A549 (cell line): ENCODE data around the gene PPME1.

Experiments used
- CTCF ChIP-seq: fragments of >200 bp; sonication (Bioruptor Twin); formaldehyde crosslinking; IDR thresholded peaks from 3 replicates; pipeline ENCODE4 v1.5.1; 2016
- JUNB ChIP-seq: fragments of >200 bp; sonication (Bioruptor Twin); formaldehyde crosslinking; IDR thresholded peaks from 2 replicates; pipeline ENCODE4 v1.6.1; 2016
- NFE2L2 ChIP-seq: fragments of 150-350 bp; conservative IDR thresholded peaks from 2 replicates; pipeline ENCODE4 v1.6.1; 2014; ENCODE audit warnings: low read length
- POLR2A ChIP-seq: IDR thresholded peaks from 2 replicates; pipeline ENCODE4 v1.6.1; 2012; ENCODE audit warnings: mild to moderate bottlenecking, low read length
- RARB ChIP-seq: fragments of 250-450 bp; sonication (Bioruptor Pico); IDR thresholded peaks from 2 replicates; pipeline ENCODE4 v1.8.0; 2021; ENCODE audit warnings: mild to moderate bottlenecking, moderate library complexity
- RNF2 ChIP-seq: fragments of 200-600 bp; sonication (generic); IDR thresholded peaks from 2 replicates; pipeline ENCODE4 v1.6.1; 2016; ENCODE audit warnings: low read depth, mild to moderate bottlenecking, antibody characterized with exemption, moderate library complexity, borderline replicate concordance
- TF ChIP-seq, protein P1 (sequence below): fragments of >200 bp; sonication (Bioruptor Twin); formaldehyde crosslinking; IDR thresholded peaks from 3 replicates; pipeline ENCODE4 v1.6.1; 2016
- TF ChIP-seq, protein P2 (sequence below): IDR thresholded peaks from 2 replicates; pipeline ENCODE4 v1.6.1; 2012

DNA sequence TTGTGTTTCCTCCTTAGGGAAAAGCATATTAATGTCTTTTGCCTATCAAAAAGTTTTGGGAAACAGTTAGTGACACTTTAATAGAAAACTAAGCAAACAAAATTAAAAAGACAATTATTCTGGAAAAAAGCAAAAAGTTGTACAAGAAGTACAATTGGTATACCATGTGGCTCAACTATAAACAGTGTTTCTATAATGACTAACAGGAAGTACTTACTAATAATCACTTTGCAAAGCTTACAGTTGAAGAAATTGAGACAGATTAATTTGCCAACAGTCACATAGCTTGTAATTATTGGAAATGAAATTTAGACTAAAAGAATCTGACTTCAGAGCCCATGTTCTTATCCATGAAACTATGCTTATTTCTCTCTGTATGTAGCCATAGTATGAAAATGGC, 24.7 kb downstream of the PPME1 start:
- TF ChIP-seq CTCF, result no peak
- TF ChIP-seq NFE2L2, result no peak
- TF ChIP-seq POLR2A, result no peak
- TF ChIP-seq JUNB, result no peak
- TF ChIP-seq RARB, result no peak
- TF ChIP-seq, protein P1, sequence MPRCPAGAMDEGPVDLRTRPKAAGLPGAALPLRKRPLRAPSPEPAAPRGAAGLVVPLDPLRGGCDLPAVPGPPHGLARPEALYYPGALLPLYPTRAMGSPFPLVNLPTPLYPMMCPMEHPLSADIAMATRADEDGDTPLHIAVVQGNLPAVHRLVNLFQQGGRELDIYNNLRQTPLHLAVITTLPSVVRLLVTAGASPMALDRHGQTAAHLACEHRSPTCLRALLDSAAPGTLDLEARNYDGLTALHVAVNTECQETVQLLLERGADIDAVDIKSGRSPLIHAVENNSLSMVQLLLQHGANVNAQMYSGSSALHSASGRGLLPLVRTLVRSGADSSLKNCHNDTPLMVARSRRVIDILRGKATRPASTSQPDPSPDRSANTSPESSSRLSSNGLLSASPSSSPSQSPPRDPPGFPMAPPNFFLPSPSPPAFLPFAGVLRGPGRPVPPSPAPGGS, result no peak
- TF ChIP-seq, protein P2, sequence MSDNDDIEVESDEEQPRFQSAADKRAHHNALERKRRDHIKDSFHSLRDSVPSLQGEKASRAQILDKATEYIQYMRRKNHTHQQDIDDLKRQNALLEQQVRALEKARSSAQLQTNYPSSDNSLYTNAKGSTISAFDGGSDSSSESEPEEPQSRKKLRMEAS, result no peak
- TF ChIP-seq RNF2, result no peak
